Thoracic aorta (tissue), 2 donors: Measurements from ENCODE around the gene NKTR. TPM values are rescaled to one million over a fixed set of nuclear protein-coding genes. Genes with fewer than 3 reads are reported as not detected.

Source experiments
- ATAC-seq: fragments of 150-250 bp; one replicate; pipeline ENCODE4 v1.8.0; 2017; ENCODE audit warnings: low read depth; ENCODE audit not compliant: insufficient number of reproducible peaks, low FRiP score
- DNase-seq: peaks from one replicate; pipeline ENCODE4 v3.0.0-alpha.2; 2020; ENCODE audit warnings: low spot score
- H3K27ac ChIP-seq, 2 donors: fragments of 200-600 bp; sonication (generic); 1 replicate in 1 of 2; 2 replicates in 1 of 2; pipeline ENCODE4 v1.5.1; 2016; ENCODE audit warnings: mild to moderate bottlenecking in 2 of 2, moderate library complexity in 2 of 2
- H3K27me3 ChIP-seq: fragments of 200-600 bp; sonication (generic); replicated peaks from 2 replicates; pipeline ENCODE4 v1.6.0; 2016; ENCODE audit warnings: mild to moderate bottlenecking; ENCODE audit not compliant: insufficient read depth
- H3K36me3 ChIP-seq: fragments of 200-600 bp; sonication (generic); one replicate; pipeline ENCODE4 v1.5.1; 2016
- H3K4me1 ChIP-seq, 2 donors: fragments of 200-600 bp; sonication (generic); 1 replicate in 1 of 2; 2 replicates in 1 of 2; pipeline versions ENCODE4 v1.5.1 to v1.6.0; 2016; ENCODE audit warnings: low read depth in 2 of 2, mild to moderate bottlenecking in 1 of 2; ENCODE audit not compliant: control insufficient read depth in 1 of 2
- H3K4me3 ChIP-seq: fragments of 200-600 bp; sonication (generic); 2 replicates; pipeline ENCODE4 v1.5.1; 2016; ENCODE audit warnings: mild to moderate bottlenecking
- H3K9me3 ChIP-seq: fragments of 200-600 bp; sonication (generic); 2 replicates; pipeline ENCODE4 v1.5.1; 2016
- CTCF ChIP-seq: fragments of 200-600 bp; sonication (generic); IDR thresholded peaks from one replicate; pipeline ENCODE4 v1.5.1; 2019; ENCODE audit warnings: antibody characterized with exemption
- total RNA-seq, 2 donors: library from RNA; depleted of rRNA; stranded (reverse); fragments of >200 nt; gene quantifications; one replicate each; pipeline versions ENCODE4 v1.1.0 to v1.2.3, GENCODE V29; 2016

NKTR gene
- total RNA-seq, 2 donors from 2014 or later: 159 to 210 TPM

GRCh38 chr3:42673082-42673481, 72.6 kb downstream of the NKTR start:
- Histone ChIP-seq H3K9me3 (no peaks in the 10 kb centered on the region), H3K4me1 (peaks cover 0 to 2% of the 10 kb centered on the region in 2 donors), H3K36me3 (no peaks in the 10 kb centered on the region), H3K4me3 (no peak overlapping the region), H3K27me3 (no peaks in the 10 kb centered on the region), H3K27ac (no peak overlapping the region)
- ATAC-seq: no peak
- TF ChIP-seq CTCF: no peak
- DNase-seq: no peak

GRCh38 chr3:42674146-42674545, 73.7 kb downstream of the NKTR start:
- no peak for TF ChIP-seq CTCF
- no peak overlapping the region for H3K27ac ChIP-seq
- ATAC-seq (no peak), DNase-seq (no peak)
- no peaks in the 10 kb centered on the region for H3K36me3 ChIP-seq
- no peaks in the 10 kb centered on the region for H3K9me3 ChIP-seq
- H3K27me3 ChIP-seq: no peaks in the 10 kb centered on the region
- H3K4me1 ChIP-seq: no peaks in the 10 kb centered on the region
- H3K4me3 ChIP-seq: no peak overlapping the region

- no peak overlapping the region for H3K4me3 ChIP-seq
- no peak for TF ChIP-seq CTCF
- ATAC-seq (no peak), DNase-seq (no peak)
- H3K4me1 ChIP-seq: no peaks in the 10 kb centered on the region
- H3K36me3 ChIP-seq: no peaks in the 10 kb centered on the region
- H3K27ac ChIP-seq: no peak overlapping the region
- no peaks in the 10 kb centered on the region for H3K9me3 ChIP-seq
- no peaks in the 10 kb centered on the region for H3K27me3 ChIP-seq
Measured at GRCh38 chr3:42675909-42676308, 75.4 kb downstream of the NKTR start.

GRCh38 chr3:42678447-42678846, 78.0 kb downstream of the NKTR start:
- no peak overlapping the region for H3K27ac ChIP-seq
- no peaks in the 10 kb centered on the region for H3K27me3 ChIP-seq
- DNase-seq (no peak), ATAC-seq (no peak)
- no peak overlapping the region for H3K4me3 ChIP-seq
- TF ChIP-seq CTCF: no peak
- H3K36me3 ChIP-seq: no peaks in the 10 kb centered on the region
- H3K9me3 ChIP-seq: no peaks in the 10 kb centered on the region
- H3K4me1 ChIP-seq: peaks cover 2 to 7% of the 10 kb centered on the region in 2 donors

GRCh38 chr3:42680271-42680670, 79.8 kb downstream of the NKTR start:
- Histone ChIP-seq H3K36me3 (no peaks in the 10 kb centered on the region), H3K27me3 (no peaks in the 10 kb centered on the region), H3K4me1 (peaks cover 10 to 21% of the 10 kb centered on the region in 2 donors), H3K9me3 (no peaks in the 10 kb centered on the region), H3K4me3 (no peak overlapping the region), H3K27ac (no peak overlapping the region)
- no peak for TF ChIP-seq CTCF
- no peak for ATAC-seq
- no peak for DNase-seq
